NCI-H82 treated with DMSO at 0.1 percent for 48 hours (cell line): Measurements from ENCODE around the gene ABCA2.

ENCODE experiments used
- DNase-seq: peaks from one replicate; lab custom pipeline; 2025; ENCODE audit not compliant: unreplicated experiment; lab: John Stamatoyannopoulos, UW

Gene ABCA2

GRCh38 chr9:137027369-137028262 is at the start of gene ABCA2:
Gene ABCA2, minus strand, starts transcription at chr9:137028237. Its CDS starts 97 bp downstream, at chr9:137028140.
- no peak for DNase-seq

- no peak for DNase-seq
Measured at GRCh38 chr9:137077010-137077747, 49.1 kb upstream of the ABCA2 start, which contains the start of gene UAP1L1. Gene UAP1L1, plus strand, starts transcription at chr9:137077517. Its CDS starts 16 bp downstream, at chr9:137077533.

GRCh38 chr9:137076636-137077009 is 48.6 kb upstream of the ABCA2 start:
- no peak for DNase-seq

- no peak for DNase-seq
Measured at GRCh38 chr9:137075275-137075775, 47.3 kb upstream of the ABCA2 start.

- DNase-seq: no peak
Measured at GRCh38 chr9:137074657-137075274, 46.7 kb upstream of the ABCA2 start.

- DNase-seq: no peak
Measured at GRCh38 chr9:137073992-137074399, 46.0 kb upstream of the ABCA2 start.

GRCh38 chr9:137071282-137071681 is 43.2 kb upstream of the ABCA2 start:
- no peak for DNase-seq

GRCh38 chr9:137070906-137071275 is 42.9 kb upstream of the ABCA2 start:
- no peak for DNase-seq

GRCh38 chr9:137070201-137070905 is 42.3 kb upstream of the ABCA2 start, which contains the start of gene SAPCD2:
Gene SAPCD2, minus strand, starts transcription at chr9:137070557. Its CDS starts 97 bp downstream, at chr9:137070460.
- peak; percentile 74 for DNase-seq

GRCh38 chr9:137069508-137070091 is 41.6 kb upstream of the ABCA2 start:
- no peak for DNase-seq

GRCh38 chr9:137068539-137069507 is 40.8 kb upstream of the ABCA2 start:
- no peak for DNase-seq

- peak; percentile 53 for DNase-seq
Measured at GRCh38 chr9:137067860-137068538, 40.0 kb upstream of the ABCA2 start.

- DNase-seq: no peak
Measured at GRCh38 chr9:137066096-137066861, 38.2 kb upstream of the ABCA2 start.

- no peak for DNase-seq
Measured at GRCh38 chr9:137065336-137065967, 37.4 kb upstream of the ABCA2 start.

GRCh38 chr9:137064880-137065164 is 36.8 kb upstream of the ABCA2 start:
- no peak for DNase-seq

GRCh38 chr9:137064027-137064879 is 36.2 kb upstream of the ABCA2 start:
- DNase-seq: no peak
